Fibroblast of peridontal ligament (primary cell): ENCODE measurements around the gene REST.
"Not testable (repeated sequence)": the region's sequence is repeated elsewhere in the genome, so short reads cannot be mapped to it uniquely, and the experiment has no call there.

Source experiments
- DNase-seq: peaks from one replicate; pipeline ENCODE4 v3.0.0-alpha.2; 2010; ENCODE audit errors: extremely low read depth

REST gene

DNA sequence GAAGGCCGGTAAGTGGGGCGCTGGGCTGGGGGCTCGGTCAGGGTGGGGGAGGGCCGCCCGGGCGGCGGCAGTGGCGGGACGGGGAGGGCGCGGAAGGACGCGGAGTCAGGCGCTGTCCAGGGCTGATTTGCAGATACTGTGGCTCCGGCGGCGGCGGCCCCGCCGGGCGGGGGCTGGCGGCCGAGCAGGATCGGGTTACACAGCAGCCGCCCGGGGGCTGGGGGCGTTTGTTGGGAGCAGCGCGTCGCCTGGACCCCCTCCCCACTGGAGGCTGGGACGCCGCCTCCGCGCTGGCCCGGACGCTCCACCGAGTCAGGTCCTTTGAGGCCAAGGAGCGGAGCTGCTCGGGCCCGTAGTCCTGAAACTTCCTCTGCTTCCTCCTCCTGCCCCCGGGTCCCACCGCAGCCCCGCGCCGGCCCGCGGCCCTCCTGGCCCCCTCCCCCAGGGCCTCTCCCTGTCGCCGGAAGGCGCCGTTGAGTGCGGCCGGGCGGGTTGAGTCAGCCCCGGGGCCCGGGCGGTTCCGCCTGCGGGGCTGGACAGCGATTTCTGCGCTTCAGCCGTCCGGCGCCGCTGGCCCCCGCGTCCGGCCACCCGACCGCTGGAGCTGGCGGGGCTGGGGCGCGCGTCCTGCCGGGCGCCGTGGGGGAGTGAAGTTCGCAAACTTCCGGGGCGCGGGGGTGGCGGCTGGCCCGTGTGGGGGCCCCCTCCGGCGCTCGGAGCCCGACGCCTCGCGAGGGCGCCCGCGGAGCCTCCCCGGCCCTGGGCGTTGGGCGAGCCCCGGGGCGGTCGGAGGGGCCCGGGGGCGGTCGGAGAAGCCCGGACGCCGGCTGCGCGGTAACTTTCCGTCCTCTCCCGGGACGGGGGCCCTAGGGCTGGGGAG, 746 bp downstream of the REST start:
- peak; percentile 38 for DNase-seq

- peak; percentile 49 for DNase-seq
Observed at GRCh38 chr4:56909086-56909894, 1.6 kb downstream of the REST start.

DNA sequence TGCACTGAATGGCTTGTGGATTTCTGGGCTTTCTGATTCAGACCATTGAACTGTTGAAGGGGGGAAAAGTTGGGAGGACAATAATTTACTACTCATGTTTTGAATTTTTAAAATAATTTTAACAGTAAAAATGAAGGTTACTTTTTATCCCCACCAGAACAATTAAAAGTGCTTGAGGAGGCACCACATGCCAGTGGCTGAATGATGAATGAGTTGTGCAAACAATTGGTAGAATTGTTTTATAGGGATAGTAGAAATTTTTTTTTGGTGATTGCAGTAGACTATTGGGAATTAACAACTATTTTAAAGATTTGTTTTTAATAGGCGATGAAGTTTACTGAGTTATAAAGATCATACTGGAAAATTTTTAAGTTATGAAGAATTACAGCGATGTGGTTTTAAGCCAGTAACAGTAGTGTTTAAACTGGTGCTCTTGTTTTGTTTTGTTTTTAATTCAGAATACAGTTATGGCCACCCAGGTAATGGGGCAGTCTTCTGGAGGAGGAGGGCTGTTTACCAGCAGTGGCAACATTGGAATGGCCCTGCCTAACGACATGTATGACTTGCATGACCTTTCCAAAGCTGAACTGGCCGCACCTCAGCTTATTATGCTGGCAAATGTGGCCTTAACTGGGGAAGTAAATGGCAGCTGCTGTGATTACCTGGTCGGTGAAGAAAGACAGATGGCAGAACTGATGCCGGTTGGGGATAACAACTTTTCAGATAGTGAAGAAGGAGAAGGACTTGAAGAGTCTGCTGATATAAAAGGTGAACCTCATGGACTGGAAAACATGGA, 2.7 kb downstream of the REST start:
- no peak for DNase-seq

- no peak for DNase-seq
Observed at GRCh38 chr4:56914336-56914735, 6.6 kb downstream of the REST start.

DNA sequence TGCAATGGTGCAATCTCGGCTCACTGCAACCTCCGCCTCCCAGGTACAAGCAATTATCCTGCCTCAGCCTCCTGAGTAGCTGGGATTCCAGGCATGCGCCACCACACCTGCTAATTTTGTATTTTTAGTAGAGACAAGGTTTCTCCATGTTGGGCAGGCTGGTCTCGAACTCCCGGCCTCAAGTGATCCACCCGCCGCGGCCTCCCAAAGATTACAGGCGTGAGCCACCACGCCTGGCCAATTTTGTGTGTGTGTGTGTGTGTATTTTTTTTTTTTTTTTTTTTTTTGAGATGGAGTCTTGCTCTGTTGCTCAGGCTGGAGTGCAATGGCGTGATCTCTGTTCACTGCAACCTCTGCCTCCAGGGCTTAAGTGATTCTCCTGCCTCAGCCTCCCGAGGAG, 7.3 kb downstream of the REST start:
- DNase-seq, result not testable (repeated sequence)

GRCh38 chr4:56927196-56927595, 19.5 kb downstream of the REST start:
- no peak for DNase-seq

- DNase-seq, result no peak
Observed at GRCh38 chr4:56930638-56931037, 22.9 kb downstream of the REST start.

GRCh38 chr4:56931924-56932323, 24.2 kb downstream of the REST start:
- no peak for DNase-seq

DNA sequence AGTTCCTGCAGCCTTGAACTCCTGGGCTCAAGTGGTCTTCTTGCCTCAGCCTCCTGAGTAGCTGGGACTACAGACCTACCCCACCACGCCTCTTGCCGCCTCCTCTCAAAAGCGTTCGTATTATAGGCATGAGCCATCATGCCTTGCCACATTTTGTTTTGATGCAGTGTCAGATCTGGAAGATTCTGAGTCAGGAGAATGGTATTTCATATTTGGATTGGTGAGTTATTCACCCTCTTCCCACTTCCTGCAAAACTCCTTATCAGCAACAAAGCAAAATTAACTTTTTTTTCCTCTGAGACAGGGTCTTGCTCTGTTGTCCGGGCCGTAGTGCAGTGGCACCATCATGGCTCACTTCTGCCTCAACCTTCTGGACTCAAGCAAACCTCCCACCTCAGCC, 29.6 kb downstream of the REST start:
- DNase-seq, result peak; percentile 76

- DNase-seq, result not testable (repeated sequence)
Observed at GRCh38 chr4:56939826-56940225, 32.1 kb downstream of the REST start.

GRCh38 chr4:56940403-56940802, 32.7 kb downstream of the REST start:
- no peak for DNase-seq

DNA sequence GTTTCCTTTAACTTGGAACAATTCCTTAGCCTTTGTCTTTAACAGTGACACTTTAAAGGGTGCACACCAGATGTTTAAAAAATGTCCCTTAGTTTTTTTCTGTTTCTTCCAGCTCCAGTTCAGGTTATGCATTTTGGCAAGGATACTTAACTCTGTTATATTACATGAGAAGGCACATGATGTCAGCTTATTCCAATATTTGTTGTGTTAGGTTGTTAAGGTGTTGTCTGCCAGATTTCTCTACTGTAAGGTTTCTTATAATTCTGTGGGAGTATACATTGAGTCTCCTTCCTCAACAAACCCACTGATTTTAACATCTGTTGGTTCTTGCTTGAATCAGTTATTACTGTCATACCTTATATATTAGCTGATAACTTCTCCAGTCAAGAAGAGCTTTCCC, 33.3 kb downstream of the REST start:
- no peak for DNase-seq

DNA sequence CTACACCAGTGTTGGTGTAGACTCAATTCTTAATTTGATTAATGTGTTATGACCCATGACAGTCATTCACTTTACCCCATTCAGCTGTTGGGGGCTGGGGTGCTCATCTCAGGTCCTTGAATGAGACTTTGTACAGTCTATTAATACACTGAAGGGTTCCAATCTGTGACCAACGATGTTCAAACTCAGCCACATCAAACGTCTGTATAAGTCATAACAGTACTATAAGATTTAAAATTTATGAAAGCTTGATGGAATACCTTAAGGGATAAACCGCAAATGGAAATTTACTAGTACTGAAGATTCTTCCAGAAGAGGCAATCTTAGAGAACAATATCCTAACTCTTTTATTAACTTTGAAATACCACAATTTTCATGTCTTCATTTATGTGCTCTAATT, 33.7 kb downstream of the REST start:
- no peak for DNase-seq

DNA sequence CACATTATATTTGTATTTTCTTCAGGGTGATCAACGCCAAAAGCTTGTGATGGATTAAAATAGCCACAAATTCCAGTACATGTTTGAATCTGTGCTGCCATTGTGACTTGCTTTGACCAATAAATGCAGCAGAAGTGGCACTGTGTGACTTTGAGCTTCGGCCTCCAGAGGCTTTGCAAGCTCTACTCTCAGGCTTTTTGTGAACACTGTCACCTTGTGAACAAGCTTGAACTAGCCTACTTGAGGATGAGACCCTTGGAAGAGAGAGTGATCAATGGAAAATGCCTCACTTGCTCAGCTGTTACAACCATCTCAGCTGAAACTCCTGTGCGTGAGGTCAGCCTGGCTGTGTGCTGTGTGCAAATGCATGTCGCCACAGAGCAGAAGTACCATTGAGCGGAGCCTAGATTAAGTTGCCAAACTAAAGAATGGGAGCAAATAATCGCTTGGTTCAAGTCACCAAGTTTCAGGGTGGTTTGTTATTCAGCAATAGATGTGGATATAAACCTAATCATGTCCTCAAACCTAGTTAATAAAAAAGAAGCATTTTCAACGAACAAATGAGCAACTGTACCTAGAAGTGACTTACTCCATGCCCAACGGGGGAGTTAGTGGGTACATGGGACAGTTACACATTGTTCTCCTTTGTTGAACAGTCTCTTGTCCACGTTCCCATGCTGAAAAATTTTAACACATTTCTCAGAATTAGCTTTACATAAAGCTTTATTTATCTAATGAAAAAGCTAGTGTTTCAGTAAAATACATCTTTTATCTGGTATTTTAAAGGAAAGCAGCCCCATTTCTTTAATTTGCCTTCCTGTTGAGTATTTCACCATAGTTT, 46.2 kb downstream of the REST start:
- DNase-seq, result no peak

GRCh38 chr4:56958111-56958517, 50.4 kb downstream of the REST start:
- peak; percentile 99 for DNase-seq

- peak; percentile 25 for DNase-seq
Observed at GRCh38 chr4:56959100-56959499, 51.4 kb downstream of the REST start.

DNA sequence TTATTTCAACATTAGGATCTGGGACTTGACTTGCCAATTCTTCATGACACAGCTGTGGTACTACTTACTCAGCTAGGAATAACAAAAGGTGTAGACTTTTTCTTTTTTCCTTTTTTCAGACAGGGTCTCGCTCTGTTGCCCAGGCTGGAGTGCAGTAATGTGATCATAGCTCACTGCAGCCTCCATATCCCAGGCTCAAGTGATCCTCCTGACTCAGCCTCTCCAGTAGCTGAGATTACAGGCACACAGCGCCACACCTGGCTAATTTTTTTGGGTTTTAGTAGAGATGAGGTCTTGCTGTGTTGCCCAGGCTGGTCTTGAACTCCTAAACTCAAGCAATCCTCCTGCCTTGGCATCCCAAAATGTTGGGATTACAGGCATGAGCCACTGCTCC, 53.4 kb downstream of the REST start:
- no peak for DNase-seq

GRCh38 chr4:56971383-56971782, 63.7 kb downstream of the REST start:
- no peak for DNase-seq

GRCh38 chr4:56972389-56972788, 64.7 kb downstream of the REST start:
- DNase-seq, result no peak

DNA sequence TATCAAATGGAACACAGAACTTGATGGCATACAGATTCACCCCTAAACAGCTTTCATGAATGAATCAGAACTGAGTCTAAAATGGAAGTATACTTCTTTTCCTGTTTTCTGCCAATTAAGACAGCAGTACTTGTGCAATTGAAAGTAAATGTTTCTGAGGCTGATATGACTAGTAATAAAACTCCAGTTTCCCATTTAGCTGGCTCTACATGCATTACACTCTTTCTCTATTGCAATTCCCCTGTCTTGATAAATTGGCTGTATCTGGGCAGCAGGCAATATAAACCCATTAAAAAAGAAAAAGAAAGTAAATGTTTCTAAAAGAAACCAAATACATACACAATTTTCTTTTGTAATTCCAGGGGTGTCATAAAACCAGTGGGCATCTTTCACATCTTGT, 65.1 kb downstream of the REST start:
- no peak for DNase-seq

GRCh38 chr4:56973336-56973735, 65.6 kb downstream of the REST start:
- no peak for DNase-seq
